ENCODE results near the gene OSBPL8.

The OSBPL8 gene

GRCh38 chr12:76568888-76569551, 9.4 kb upstream of the OSBPL8 start:
- no peak overlapping the region for H3K4me3 ChIP-seq (ENCODE audit: control insufficient read depth, low read depth, low read length)
- no peak for TF ChIP-seq CTCF (conservative IDR thresholded peaks at IDR 0.05; ENCODE audit: control insufficient read depth, insufficient read depth, low read depth, low read length)
- DNase-seq (ENCODE audit: low read depth) = no peak

GRCh38 chr12:76568130-76568529, 8.6 kb upstream of the OSBPL8 start:
- no peak for DNase-seq (ENCODE audit: low read depth)
- no peak overlapping the region for H3K4me3 ChIP-seq (ENCODE audit: control insufficient read depth, low read depth, low read length)
- no peak for TF ChIP-seq CTCF (conservative IDR thresholded peaks at IDR 0.05; ENCODE audit: control insufficient read depth, insufficient read depth, low read depth, low read length)

GRCh38 chr12:76563061-76563460, 3.5 kb upstream of the OSBPL8 start:
- TF ChIP-seq CTCF (conservative IDR thresholded peaks at IDR 0.05; ENCODE audit: control insufficient read depth, insufficient read depth, low read depth, low read length) = no peak
- H3K4me3 ChIP-seq (ENCODE audit: control insufficient read depth, low read depth, low read length) = no peak overlapping the region
- DNase-seq (ENCODE audit: low read depth) = no peak

- DNase-seq (ENCODE audit: low read depth) = no peak
- no peak for TF ChIP-seq CTCF (conservative IDR thresholded peaks at IDR 0.05; ENCODE audit: control insufficient read depth, insufficient read depth, low read depth, low read length)
- no peak overlapping the region for H3K4me3 ChIP-seq (ENCODE audit: control insufficient read depth, low read depth, low read length)
These were observed 2.6 kb upstream of the OSBPL8 start for GRCh38 chr12:76562130-76562529.

GRCh38 chr12:76560086-76560491, 518 bp upstream of the OSBPL8 start:
- TF ChIP-seq CTCF (conservative IDR thresholded peaks at IDR 0.05; ENCODE audit: control insufficient read depth, insufficient read depth, low read depth, low read length) = no peak
- peak overlapping the region; percentile 87 for H3K4me3 ChIP-seq (ENCODE audit: control insufficient read depth, low read depth, low read length)
- no peak for DNase-seq (ENCODE audit: low read depth)

GRCh38 chr12:76558684-76559399, 729 bp downstream of the OSBPL8 start:
- peak; percentile 27 for DNase-seq (ENCODE audit: low read depth)

More at GRCh38 chr12:76558684-76559399, 729 bp downstream of the OSBPL8 start:
- peak overlapping the region; percentile 87 for H3K4me3 ChIP-seq (ENCODE audit: control insufficient read depth, low read depth, low read length)
- no peak for TF ChIP-seq CTCF (conservative IDR thresholded peaks at IDR 0.05; ENCODE audit: control insufficient read depth, insufficient read depth, low read depth, low read length)
